Right ventricle myocardium inferior (tissue), 1 donor: ENCODE measurements around the gene SRP19. TPM values are rescaled to one million over a fixed set of nuclear protein-coding genes. Genes with fewer than 3 reads are reported as not detected.
"Not testable (repeated sequence)": the region's sequence is repeated elsewhere in the genome, so short reads cannot be mapped to it uniquely, and the experiment has no call there.

Experiments used
- ATAC-seq: fragments of 200-7000 bp; cut with Tn5 transposase; one replicate; pipeline ENCODE4 v1.9.1; 2020; ENCODE audit warnings: mild to moderate bottlenecking, moderate library complexity
- DNase-seq: peaks from one replicate; pipeline ENCODE4 v3.0.0; 2021; ENCODE audit errors: missing footprints
- intact Hi-C: fragments of 100-400 bp; cut with DNase I; formaldehyde crosslinking; loops from one replicate; pipeline ENCODE4 v1.11.0; 2022
- total RNA-seq: library from RNA; stranded (reverse); fragmentation: NEBNext Ultra II Directional; extraction: Animal tissue kit (Norgen Biotek cat#: 25700); gene quantifications from one replicate; pipeline ENCODE4 v1.2.1, GENCODE V29; 2021
- donor health status: DM: no; HTN: yes; CAD: no; lungs with severe emphysema.

Gene SRP19
- total RNA-seq, 1 donor from 2014 or later = 24.8 TPM

DNA sequence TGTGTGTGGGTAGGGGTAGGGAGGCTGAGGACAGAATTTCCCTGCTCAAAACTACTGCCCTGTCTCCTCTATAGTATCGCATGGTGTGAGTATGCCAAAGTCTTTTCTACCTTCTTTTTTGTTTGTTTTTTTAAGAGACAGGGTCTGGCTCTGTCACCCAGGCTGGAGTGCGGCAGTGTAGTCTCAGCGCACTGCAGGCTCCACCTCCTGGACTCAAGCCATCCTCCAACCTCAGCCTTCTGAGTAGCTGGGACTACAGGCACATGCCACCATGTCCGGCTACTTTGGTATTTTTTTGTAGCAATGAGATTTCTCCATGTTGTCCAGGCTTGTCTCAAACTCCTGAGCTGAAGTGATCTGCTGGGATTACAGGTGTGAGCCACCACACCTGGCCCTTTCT is 2.5 kb downstream of the SRP19 start:
- no peak for DNase-seq
- intact Hi-C loops = loop anchor here (5.0 kb wide), 1 partner anchor 114 kb away; the partner anchor contains the start of gene DCP2
- ATAC-seq = peak; percentile 32

DNA sequence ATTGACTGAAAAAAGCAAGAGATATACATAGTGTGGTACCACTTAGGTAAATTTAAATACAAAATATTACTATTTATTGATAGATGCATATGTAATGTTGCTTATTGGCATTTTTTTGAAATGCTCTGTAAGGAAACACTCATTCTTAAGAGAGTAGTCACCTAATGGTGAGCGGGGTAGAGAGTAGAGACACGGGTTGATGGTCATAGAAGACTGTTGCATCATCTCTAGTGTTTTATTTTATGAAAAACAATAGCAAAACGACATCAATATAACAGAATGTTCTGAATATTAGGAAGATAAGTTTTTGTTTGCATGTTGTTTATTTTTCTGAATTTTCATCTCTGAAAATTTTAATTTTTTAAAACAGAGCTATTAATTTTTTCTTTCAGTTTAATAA is 4.0 kb downstream of the SRP19 start:
- intact Hi-C loops = no loop called here
- ATAC-seq = no peak
- DNase-seq = no peak

DNA sequence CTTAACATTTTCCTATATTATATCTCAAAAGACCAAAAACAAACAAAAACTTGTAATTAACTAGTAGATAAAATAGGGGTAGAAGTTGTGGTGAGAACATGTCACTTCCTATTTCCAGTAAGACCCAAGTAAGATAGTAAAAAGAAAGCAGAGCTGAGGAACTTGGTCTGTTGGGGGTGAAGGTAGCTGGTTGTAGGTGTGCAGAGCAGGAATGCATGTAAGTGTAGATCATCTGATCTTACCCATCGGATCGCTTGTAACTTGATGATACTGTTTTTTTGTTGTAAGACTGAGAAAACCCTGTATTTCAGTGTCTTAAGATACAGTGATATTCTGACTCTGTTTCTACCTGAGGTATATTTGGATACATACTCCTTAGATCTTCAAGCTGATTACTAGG is 5.7 kb downstream of the SRP19 start:
- intact Hi-C loops = no loop called here
- ATAC-seq = no peak

DNA sequence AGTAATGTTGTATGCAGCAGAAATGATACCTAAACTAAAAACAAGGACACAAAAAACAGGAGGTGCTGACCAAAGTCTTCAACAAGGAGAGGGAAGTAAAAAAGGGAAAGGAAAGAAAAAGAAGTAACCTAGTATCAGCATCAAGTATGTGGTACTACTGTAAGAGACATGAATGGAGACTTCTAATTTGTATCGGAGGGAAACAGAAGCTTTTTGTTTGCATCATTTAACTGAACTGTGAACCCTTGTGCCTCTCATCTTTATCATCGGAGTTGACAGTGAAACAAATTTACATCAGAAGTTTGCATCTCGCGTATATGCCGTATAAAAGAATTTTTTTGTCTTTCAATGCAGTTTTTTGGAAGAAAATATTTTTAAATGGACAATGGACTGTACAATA is 6.3 kb downstream of the SRP19 start:
- intact Hi-C loops = no loop called here
- DNase-seq (no peak), ATAC-seq (no peak)

More for the DNA sequence above, 5.7 kb downstream of the SRP19 start:
- DNase-seq = no peak

DNA sequence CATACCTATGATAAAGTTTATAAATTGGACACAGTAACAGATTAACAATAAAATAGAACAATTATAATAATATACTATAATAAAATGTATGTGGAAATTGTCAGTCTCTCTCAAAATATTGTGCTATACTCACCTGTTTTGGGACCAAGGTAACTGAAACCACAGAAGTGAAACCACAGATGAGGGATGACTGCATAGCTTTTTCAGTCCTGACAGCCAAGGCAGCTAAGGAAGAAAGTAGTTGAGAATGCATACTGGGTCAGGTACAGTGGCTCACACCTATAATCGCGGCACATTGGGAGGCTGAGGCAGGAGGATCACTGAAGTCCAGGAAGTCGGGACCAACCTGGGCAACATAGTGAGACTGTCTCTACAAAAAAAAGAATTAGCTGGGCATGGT is 8.9 kb downstream of the SRP19 start:
- no peak for ATAC-seq
- intact Hi-C loops = no loop called here
- no peak for DNase-seq

DNA sequence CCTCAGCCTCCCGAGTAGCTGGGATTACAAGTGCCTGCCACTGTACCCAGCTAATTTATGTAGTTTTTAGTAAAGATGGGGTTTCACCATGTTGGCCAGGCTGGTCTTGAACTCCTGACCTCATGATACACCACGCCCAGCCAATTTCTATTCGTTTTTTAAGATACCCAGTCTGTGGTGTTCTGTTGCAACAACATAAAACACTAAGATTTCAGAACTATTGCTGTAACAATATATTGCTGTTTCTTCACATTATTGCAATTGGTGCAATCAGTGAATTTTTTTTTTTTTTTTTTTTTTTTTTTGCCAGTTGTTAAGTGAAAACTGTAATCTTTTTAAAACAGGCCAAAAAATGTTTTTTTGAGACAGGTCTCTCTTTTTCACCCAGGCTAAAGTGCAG is 9.9 kb downstream of the SRP19 start:
- intact Hi-C loops = no loop called here
- DNase-seq = no peak
- no peak for ATAC-seq

DNA sequence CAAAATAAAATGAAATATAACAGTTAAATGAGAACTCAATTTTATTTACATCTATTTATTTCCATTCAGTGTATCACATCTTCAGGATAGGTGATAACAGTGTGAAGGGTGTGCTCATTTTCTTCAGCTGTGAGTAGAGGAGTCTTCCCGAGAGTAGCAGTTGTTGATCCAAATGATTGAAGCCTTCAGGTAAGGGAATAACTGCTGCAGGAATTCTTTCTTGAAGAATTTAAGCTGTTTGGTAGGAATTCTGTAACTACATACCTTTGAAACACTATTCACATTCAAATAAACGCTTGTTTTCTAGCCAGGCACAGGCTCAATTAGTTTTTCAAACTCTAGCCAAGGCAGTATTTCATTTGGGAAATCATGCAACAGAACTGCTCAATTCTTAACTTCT is 15.3 kb downstream of the SRP19 start:
- ATAC-seq (no peak), DNase-seq (no peak)
- intact Hi-C loops = no loop called here

DNA sequence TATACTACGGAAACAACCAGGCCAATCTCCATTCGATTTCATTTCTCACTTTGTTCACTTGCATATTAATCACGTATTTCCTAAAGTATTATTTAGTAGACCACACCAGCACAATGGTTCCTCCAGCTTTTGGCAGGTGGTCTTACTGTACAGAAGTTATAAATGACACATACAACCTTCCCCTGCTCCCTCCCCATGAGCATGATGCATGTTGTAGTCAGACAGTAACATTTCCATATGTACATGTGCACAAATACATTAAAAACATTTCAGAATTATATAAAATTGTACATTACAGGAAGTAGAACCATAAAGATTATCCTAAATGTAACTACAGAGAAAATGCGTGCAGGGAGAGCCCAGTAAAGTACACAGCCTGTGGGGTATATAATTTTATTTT is 17.0 kb downstream of the SRP19 start:
- DNase-seq = no peak
- intact Hi-C loops = no loop called here
- no peak for ATAC-seq

DNA sequence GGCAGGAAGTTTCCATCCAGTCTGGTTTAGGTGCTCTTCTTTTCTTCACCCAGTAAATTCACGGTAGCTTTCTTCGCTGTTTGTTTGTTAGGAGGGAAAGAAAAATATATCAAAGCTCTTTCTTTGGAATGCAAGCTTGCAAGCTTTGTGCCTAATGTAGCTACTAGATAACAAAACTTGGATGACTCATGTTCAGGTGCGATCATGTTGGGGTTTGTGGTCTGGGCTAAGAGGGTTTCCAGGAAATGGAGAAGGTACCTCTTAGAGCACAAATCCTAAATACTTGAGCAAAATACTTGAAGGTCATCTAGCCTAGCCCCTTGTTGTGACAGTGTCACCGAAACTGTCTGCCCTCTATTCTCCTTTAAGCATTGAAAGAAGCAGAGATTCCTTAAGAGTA is 17.7 kb downstream of the SRP19 start:
- intact Hi-C loops = no loop called here
- no peak for ATAC-seq
- no peak for DNase-seq

DNA sequence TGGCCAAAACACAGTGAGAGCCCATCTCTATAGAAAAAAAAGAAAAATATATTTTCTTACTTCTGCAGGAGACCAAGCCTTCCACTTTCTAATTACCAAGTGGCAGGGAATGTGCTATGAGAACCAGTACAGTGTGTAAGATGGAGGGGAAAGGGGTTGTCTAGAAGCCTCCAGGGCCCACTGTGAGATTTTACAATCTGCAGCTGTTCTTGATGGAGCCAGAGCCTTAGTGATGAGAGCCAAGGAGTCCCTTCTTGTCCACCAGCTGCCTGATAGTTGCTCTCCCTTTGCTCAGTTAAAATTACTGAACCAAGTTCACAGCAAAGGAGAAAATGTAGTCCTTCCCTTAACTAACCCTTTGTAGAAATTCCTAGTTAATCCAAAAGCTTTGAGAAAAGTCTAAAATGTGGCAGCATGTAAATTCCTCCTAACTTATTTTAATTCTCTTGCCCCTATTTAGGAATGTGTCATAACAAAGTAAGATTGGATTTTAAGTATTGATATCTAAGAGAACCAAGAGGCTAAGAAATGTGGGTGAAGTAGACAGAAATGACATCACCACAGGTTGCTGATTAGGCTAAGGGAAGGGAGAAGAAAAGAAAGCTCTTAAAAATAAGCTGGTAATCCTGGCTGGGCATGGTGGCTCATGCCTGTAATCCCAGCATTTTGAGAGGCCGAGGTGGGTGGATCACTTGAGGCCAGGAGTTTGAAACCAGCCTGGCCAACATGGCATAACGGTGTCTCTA is 19.3 kb downstream of the SRP19 start:
- DNase-seq (no peak), ATAC-seq (peak; percentile 76)
- intact Hi-C loops = no loop called here

DNA sequence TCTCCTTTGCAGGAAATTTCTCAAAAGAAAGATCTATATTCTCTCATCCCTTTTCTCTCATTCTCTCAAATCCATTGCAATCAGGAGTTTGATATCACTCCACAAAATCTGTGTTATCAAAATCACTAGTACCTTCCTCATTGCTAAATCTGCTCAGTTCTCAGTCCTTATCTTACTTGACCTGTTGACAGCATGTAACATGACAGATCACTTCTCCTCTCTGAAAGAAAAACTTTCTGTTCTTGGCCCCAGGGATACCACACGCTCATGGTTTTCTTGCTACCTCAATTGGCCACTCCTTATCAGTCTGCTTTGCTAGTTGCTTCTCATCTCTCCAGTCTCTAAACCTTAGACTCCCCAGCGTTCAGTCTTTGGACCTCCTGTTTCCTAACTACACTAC is 22.1 kb downstream of the SRP19 start:
- no peak for DNase-seq
- ATAC-seq = peak; percentile 14
- intact Hi-C loops = no loop called here

DNA sequence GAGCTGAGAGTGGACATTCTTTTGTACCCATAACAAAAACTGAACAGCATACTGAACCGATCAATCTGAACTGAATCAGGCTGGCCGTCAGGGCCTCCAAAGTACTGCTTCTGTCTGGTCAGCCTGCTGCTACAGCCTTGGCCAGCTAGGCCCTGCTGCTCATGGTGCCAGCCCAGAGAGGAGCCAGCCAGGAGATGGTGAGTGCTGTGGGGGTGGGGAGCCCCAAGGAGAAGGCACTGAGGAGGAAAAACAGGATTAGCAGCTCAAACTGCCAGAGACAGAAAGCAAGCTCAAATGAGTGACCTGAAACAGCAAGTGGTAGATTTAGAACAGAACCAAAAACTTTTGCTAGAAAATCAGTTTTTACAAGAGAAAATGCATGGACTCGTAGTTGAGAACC is 23.9 kb downstream of the SRP19 start:
- no peak for ATAC-seq
- intact Hi-C loops = no loop called here
- no peak for DNase-seq

DNA sequence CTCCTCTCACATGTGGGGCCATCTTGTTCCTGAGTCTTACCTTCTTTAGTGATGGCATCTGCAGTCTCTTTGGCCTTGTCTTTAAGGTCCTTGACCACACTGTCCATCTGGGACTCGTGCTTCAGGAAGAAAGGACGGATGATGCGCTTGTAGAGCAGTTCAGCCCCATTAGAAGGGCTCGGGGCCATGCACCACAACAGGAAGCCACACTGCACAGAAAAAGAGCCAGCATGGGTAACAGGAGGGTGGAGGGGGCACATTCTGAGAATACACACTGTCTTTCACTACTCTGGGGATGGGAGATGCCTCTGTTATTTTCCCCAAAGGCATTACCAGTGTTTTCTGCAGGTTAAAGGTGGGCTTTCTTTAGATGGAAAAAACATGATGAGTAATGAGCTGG is 25.9 kb downstream of the SRP19 start:
- no peak for ATAC-seq
- intact Hi-C loops = no loop called here
- DNase-seq = no peak

DNA sequence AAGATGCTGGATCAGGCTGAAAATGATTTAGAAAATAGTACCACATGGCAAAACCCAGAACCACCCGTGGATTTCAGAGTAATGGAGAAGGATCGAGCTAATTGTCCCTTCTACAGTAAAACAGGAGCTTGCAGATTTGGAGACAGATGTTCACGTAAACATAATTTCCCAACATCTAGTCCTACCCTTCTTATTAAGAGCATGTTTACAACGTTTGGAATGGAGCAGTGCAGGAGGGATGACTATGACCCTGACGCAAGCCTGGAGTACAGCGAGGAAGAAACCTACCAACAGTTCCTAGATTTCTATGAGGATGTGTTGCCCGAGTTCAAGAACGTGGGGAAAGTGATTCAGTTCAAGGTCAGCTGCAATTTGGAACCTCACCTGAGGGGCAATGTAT is 31.0 kb downstream of the SRP19 start:
- intact Hi-C loops, DNase-seq, ATAC-seq: not testable (repeated sequence)

DNA sequence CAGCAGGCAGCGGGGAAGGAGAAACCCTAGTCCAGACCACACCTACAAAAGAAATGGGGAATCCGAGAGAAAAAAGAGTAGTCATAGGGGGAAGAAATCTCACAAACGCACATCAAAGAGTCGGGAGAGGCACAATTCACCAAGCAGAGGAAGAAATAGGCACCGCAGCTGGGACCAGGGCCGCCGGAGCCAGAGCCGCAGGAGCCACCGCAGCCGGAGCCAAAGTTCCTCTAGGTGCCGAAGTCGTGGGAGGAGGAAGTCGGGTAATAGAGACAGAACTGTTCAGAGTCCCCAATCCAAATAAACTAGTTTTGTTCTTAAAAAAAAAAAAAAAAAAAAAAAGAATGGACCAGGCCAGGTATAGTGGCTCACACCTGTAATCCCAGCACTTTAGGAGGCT is 31.7 kb downstream of the SRP19 start:
- intact Hi-C loops = no loop called here
- no peak for DNase-seq
- ATAC-seq = no peak

DNA sequence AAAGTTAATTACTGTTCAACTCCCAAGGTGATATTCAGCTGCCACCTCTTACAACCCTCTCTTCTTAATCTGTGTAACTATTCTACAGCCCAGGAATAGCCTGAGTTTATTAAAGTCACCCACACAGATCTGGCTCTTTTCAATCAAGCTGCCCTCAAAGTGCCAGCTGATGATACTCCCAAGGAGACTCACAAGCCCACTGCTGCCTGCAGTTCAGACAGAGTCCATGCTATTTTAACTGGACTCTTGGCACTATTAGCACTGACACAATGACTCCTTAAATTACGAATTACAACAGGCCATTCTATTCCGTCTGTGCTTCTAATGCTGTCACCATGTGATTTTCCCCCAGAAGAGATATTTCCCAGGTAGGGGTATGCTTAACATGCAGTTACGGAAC is 34.6 kb downstream of the SRP19 start:
- ATAC-seq = peak; percentile 79
- intact Hi-C loops = no loop called here
- no peak for DNase-seq

DNA sequence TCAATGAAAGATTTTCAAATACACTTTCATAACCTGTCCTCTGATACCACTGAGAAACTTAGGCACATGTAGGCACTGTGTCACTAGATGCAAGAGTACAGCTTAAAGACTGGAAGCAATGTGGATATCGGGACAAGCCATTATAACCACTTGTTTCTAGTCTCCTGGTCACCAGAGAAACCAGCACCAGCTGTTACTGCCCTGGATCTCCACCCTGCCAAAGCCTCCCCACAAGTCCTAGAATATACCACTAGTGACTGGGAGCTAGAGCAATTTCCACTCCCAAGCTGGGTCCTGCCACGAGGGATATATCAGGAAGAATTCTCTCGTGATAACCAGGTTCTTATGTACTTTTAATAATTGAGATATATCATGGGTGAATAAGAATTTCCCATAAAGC is 41.5 kb downstream of the SRP19 start:
- ATAC-seq = no peak
- intact Hi-C loops = no loop called here
- DNase-seq = no peak

DNA sequence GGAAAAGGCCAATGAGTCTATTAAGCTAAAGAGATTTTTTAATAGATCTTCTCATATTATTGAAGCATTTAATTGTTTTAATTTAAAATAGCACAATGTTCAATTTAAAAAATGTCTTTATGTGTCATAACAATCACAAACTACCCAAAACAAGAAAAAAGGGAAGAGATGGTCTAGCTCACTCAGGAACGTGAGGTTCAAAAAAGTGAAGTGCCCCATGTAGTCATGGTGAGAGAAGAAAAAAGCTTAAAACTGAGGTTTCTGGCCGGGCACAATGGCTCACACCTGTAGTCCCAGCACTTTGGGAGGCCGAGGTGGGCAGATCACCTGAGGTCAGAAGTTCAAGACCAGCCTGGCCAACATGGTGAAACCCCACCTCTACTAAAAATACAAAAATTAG is 43.9 kb downstream of the SRP19 start:
- DNase-seq, ATAC-seq, intact Hi-C loops: not testable (repeated sequence)

DNA sequence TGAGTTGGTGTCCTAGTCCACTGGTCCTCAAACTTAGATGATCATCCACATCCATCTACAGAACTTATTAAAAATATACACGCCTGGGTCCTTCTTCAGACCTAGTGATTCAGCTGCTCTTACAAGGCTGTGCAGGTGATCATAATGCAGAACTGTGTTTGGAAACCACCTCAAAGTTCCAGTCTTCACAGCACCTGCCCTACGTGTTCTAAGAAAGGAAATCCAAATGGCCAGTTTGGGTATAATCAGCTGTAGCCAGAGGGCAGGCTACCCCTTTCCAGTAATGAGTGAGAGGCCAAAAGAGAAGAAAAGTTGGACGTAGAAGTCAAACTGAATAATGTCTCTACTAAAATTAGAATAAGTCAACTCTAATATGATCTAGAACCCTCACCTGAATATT is 45.5 kb downstream of the SRP19 start:
- intact Hi-C loops = no loop called here
- no peak for ATAC-seq

DNA sequence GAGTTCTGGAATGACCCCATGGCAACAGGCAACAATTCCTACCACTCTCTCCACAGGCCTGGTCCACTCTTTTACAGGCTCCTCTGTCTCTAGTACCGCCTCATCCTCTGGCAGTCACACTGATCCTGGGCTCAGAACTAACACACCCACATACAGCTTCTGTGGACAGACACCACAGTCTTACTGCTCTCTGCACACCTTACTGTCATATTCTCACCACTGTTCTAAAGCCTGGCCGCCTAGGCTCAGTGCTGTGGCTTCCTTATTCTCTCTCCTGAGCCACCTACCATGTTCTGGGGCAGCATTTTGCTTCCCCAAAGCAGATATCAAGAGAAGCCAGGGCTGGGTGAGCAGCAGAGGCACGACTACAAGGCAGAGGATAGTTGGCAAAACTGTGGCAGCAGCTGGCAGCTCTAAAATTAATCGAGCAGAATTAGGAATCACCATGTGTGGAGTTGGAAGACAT is 46.1 kb downstream of the SRP19 start:
- ATAC-seq (peak; percentile 71), DNase-seq (no peak)
- intact Hi-C loops = no loop called here

More for the DNA sequence above, 45.5 kb downstream of the SRP19 start:
- no peak for DNase-seq

DNA sequence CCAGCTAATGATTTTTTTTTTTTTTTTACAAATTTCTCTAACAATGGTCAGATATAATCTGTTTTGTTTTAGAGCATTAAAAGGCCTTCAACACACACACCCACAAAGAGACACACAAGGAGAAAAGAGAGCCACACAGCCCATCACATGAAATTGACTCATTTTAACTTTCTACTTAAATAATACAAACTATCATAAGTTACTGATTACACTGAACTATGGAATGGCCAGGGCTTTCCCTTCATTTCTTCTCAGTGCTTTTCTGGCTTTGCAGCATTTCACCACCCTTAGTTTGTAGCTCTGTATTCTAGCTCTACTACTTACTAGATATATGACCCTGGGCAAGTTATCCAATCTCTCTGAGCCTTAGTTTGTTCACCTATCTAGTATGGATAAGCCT is 47.8 kb downstream of the SRP19 start:
- ATAC-seq = no peak
- intact Hi-C loops = no loop called here
- DNase-seq = no peak
